NCI-H128 (cell line): ENCODE results near the gene HIVEP1.

ENCODE experiments used
- DNase-seq: peaks from one replicate; lab custom pipeline; 2025; ENCODE audit not compliant: unreplicated experiment; lab: John Stamatoyannopoulos, UW

HIVEP1 gene

GRCh38 chr6:12017263-12017662, 5.2 kb downstream of the HIVEP1 start:
- DNase-seq, result no peak

- no peak for DNase-seq
These were observed 5.8 kb downstream of the HIVEP1 start for GRCh38 chr6:12017876-12018401.

DNA sequence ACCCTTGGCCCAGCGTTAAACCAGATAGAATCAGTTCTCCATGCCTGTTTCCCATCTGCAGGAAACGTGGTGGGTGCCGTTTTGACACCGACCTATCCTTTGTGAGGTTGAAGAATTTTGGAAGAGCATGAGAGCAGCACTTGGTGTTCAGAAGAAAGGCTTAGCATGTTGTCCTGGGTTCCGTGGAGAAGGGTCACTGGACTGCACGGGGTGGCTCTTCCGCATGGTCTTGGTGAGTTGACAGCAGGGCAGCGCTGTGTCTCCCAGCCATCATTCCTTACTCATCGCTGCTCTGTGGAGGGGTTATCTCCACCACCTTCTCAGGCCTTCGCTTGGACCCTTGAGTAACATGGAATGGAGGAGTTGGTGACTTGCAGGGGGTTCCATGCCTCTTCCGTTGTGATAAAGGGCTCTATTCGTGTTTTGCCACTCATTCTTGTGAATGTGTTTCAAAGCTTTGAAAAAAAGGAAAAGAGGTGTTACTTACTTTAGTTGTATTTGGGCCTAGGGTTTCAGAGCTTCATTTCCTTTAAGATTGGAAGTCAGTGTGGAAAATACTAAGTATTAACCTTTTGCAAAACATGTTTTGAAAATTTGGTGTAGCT, 8.2 kb downstream of the HIVEP1 start:
- no peak for DNase-seq

- DNase-seq, result no peak
These were observed 10.4 kb downstream of the HIVEP1 start for GRCh38 chr6:12022481-12022880.

GRCh38 chr6:12022953-12023388, 10.9 kb downstream of the HIVEP1 start:
- DNase-seq, result no peak

DNA sequence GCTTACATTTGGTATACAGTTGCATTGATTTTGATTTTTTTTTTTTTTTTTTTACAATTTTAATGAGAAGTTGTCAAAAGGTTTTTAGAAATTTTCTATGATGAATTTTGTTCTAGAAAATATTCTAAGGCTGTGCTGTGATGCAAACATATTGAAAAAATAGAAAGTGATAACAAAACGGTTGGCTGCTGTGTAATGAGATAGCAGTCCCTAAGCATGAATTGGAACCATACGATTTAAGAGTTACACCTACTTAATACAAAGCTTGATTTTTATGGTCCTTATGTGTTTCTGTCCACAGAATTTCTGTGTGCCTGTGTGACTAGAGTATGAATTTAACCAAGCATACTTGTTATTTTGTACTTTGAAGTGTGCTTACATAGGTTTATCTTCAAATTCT, 12.1 kb downstream of the HIVEP1 start:
- no peak for DNase-seq

GRCh38 chr6:12024699-12025434, 12.8 kb downstream of the HIVEP1 start:
- no peak for DNase-seq

DNA sequence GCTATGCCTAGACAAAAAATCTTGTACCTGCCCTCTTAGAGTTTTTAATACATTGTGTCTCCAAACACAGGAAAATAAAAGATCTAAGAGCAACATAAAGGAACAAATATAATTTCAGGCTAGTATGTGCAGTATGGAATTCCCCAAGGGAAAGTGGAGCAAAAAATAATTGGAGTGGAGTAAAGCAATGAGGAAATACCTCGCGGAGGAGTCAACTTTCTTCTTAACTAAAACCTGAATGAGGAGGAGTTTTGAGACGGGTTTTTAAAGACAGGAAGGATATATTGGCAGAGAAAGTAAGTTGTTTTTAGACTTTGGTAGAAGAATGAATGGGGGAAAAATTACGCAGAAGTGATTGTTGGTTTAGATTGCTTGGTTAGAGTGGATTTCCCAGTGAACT, 14.0 kb downstream of the HIVEP1 start:
- no peak for DNase-seq

- DNase-seq, result no peak
These were observed 14.7 kb downstream of the HIVEP1 start for GRCh38 chr6:12026833-12027232.

- no peak for DNase-seq
These were observed 16.1 kb downstream of the HIVEP1 start for GRCh38 chr6:12028213-12028612.

DNA sequence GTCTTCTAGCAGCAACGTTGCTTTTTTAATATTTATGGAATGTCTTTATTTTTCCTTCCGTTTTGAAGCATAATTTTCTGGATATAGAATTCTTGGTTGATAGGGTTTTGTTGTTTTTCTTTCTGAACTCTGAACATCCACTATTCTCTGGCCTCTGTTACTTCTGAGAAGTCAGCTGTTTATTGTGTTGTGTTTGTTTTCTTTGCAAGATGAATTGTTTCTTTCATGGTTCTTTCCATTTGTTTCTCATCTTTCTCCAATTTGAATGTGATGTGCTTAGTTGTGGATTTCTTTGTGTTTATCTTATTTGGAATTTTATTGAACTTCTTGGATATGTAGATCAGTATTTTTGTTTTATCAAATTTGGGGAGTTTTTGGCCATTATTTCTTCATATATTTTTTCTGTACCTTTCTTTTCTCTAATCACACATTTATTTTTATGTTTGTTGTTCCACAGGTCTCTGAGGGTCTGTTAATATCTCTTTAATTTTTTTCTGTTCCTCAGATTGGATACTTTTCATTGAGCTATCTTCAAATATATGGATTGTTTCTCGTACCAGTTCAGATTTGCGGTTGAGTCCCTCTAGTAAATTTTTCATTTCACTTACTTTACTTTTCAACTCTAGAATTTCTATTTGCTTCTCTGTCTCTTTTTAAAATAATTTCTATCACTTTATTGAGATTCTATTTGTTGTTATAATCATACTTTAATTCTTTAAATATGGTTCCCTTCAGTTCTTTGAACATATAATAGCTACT, 18.0 kb downstream of the HIVEP1 start:
- DNase-seq, result no peak

DNA sequence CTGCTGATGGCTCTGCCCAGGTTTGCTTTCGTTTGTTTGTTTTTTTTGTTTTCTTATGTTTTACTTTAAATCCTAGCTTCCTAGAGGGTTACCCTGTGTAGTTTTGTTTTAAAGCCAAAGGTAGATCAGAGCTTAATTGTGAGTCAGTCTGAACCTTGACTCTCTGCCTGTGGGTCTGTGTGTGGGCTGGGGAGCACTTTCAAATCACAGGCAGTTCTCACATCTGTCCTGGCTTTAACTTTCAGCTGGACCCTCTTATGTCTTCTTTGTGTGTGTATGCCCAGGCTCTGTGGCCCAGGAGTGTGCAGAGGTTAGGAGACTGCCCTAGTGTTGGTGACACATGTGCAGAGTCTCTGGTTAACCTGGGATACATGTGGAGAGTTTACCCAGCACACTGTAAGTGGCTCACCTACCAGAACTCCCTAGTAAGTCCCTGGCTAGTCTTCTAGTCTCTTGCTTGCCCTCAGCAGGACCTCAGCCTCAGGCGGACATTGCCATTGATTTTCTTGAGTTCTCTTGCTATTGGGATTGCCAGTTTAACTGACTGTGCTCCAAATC, 19.0 kb downstream of the HIVEP1 start:
- DNase-seq, result no peak

- DNase-seq, result no peak
These were observed 20.9 kb downstream of the HIVEP1 start for GRCh38 chr6:12032783-12033573.

GRCh38 chr6:12033770-12034169, 21.7 kb downstream of the HIVEP1 start:
- no peak for DNase-seq

DNA sequence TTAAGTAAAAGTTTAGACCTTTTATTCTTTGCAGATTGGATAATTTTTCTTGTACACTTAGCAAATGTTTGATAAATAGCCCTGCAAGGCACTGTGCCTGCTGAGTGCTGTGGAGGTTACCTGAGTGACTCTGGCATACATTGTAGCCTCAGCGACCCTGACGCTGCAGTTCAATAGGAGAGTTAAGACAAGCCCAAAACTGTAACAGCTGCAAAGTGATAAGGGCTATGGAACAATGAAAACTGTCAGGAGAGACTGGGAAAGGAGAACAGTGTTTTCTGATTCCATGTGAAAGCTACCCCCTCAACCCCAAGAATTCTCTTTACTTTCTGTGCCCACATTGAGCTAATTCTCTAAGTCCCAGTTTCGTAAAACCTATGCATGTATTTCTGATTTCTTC, 22.2 kb downstream of the HIVEP1 start:
- DNase-seq, result no peak

GRCh38 chr6:12034837-12035236, 22.7 kb downstream of the HIVEP1 start:
- no peak for DNase-seq

GRCh38 chr6:12036766-12037165, 24.7 kb downstream of the HIVEP1 start:
- no peak for DNase-seq

DNA sequence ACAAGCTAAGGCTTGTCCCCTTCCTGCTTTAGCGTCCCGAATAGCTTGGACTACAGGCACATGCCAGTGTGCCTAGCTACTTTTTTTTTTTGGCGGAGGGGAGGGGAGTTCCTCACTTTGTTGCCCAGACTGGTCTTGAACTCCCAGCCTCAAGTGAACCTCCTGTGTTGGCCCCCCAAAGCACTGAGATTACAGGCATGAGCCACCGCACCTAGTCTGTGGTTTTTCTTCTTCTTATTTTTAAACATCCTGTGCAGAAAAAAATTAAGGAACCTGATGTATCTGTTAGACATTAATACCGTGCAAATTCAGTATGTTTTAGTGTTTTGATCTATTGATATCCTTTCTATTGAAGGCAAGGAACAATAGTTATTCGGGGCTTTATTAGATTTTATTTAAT, 25.7 kb downstream of the HIVEP1 start:
- no peak for DNase-seq

- no peak for DNase-seq
These were observed 27.7 kb downstream of the HIVEP1 start for GRCh38 chr6:12039540-12040459.

GRCh38 chr6:12047304-12047703, 35.2 kb downstream of the HIVEP1 start:
- DNase-seq, result no peak
